NCI-H2171 (cell line): ENCODE measurements around the gene OR13A1.
"Not testable (repeated sequence)": the region's sequence is repeated elsewhere in the genome, so short reads cannot be mapped to it uniquely, and the experiment has no call there.

ENCODE experiments used
- DNase-seq: peaks from one replicate; lab custom pipeline; 2025; lab: John Stamatoyannopoulos, UW

OR13A1 gene

DNA sequence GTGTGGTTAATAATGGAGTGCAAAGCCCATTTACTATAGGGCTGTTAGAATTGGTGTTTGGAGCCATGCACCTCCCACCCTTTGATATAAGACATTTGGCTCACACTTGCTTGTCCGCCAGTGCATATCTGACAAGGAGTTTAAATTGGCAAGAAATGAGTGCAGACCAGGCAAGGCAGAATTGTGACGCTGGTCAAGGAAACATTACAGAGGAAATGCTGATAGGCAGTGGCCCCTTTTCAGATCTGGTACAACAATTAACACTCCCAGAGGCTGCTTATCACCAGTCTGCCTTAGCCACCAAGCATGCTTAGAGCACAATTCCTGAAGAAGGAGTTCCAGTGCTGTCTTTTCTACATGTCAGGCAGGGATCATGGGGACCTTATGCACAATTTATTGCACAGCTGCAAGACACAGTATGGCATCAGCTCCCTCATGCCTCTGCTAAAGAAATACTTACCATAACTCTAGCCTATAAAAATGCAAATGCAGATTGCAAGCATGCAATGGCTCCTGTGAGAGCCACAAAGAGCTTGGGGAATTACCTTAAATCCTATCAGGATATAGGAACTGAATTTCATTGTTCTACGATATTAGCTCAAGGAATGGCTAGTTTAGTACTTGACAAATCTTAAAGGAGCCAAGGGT, 35.2 kb downstream of the OR13A1 start:
- DNase-seq = no peak

- no peak for DNase-seq
These were observed 35.7 kb downstream of the OR13A1 start for GRCh38 chr10:45279682-45280081.

GRCh38 chr10:45278860-45279498, 36.4 kb downstream of the OR13A1 start:
- no peak for DNase-seq

DNA sequence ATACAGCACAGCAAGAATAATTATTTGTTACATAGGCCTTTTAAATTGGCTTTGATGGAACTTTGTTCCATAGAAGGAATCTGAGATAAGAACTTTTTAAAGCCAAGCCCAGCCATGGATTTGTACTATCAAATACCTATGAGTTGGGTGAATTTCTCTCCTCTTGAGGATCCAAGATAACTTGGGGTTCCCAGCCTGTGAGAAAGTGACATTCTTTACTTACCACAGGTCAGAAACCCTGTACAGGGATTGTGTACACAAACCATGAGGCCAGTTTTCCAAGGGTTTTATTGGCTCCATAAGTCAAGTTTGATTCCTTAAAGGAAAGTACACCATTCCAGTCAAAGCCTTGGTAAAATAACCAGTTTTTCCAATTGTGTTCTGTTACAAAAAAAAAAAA, 39.3 kb downstream of the OR13A1 start:
- DNase-seq = not testable (repeated sequence)

GRCh38 chr10:45274364-45274763, 41.0 kb downstream of the OR13A1 start:
- DNase-seq = no peak

DNA sequence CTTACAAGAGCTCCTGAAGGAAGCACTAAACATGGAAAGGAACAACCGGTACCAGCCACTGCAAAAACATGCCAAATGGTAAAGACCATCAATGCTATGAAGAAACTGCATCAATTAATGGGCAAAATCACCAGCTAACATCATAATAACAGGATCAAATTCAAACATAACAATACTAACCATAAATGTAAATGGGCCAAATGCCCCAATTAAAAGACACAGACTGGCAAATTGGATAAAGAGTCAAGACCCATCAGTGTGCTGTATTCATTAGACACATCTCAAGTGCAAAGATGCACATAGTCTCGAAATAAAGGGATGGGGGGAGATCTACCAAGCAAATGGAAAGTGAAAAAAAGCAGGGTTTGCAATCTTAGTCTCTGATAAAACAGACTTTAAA, 47.6 kb downstream of the OR13A1 start:
- not testable (repeated sequence) for DNase-seq

GRCh38 chr10:45265996-45266395, 49.4 kb downstream of the OR13A1 start:
- no peak for DNase-seq

DNA sequence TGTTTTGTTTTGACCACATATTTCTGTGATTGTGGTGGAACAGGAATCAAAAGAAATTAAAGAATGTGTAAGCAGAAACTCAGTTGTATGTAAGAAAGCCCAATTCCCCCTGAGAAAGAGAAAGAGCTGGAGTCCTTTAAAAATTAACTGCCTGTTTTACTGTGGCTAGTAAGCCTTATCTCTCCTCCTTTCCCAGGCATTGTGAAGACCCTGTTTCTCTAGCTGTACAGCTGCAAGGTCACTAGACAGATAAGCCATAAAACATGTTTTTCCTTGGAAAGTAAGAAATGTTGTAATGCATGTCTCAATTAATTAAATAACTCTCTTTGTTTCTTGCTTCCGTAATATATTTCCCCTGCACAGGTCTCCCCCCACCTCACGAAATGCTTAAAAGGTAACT, 53.5 kb downstream of the OR13A1 start:
- no peak for DNase-seq

GRCh38 chr10:45261243-45261775, 54.1 kb downstream of the OR13A1 start:
- DNase-seq = no peak

DNA sequence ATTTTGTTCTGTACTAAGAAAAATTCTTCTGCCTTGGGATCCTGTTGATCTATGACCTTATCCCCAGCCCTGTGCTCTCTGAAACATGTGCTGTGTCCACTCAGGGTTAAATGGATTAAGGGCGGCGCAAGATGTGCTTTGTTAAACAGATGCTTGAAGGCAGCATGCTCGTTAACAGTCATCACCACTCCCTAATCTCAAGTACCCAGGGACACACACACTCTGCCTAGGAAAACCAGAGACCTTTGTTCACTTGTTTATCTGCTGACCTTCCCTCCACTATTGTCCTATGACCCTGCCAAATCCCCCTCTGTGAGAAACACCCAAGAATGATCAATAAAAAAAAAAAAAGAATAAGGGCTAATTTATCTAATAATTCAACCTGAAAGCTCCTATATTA, 54.8 kb downstream of the OR13A1 start:
- not testable (repeated sequence) for DNase-seq

- not testable (repeated sequence) for DNase-seq
These were observed 55.5 kb downstream of the OR13A1 start for GRCh38 chr10:45259786-45260495.

- no peak for DNase-seq
These were observed 57.8 kb downstream of the OR13A1 start for GRCh38 chr10:45257600-45257999.

DNA sequence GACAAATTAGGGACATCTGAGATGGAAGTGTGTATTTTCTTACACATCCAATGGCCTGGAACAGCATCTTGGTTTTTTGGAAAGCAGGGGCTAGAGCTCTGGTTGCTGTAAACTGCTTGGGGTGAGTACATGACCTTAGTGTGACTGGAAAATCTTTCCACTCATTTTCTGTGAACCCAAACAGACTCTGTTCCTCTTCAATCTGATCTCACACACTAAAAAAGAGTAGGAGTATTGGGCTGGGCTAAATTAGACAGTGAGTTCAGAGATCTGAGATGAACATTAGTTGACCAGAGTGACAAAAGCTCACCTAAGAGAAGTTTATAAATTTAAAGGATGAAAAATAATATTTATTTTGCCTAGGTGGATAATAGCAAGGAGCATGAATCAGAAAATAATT, 59.2 kb downstream of the OR13A1 start:
- no peak for DNase-seq

- no peak for DNase-seq
These were observed 59.7 kb downstream of the OR13A1 start for GRCh38 chr10:45255706-45256105.

GRCh38 chr10:45254892-45255291, 60.5 kb downstream of the OR13A1 start:
- DNase-seq = no peak

DNA sequence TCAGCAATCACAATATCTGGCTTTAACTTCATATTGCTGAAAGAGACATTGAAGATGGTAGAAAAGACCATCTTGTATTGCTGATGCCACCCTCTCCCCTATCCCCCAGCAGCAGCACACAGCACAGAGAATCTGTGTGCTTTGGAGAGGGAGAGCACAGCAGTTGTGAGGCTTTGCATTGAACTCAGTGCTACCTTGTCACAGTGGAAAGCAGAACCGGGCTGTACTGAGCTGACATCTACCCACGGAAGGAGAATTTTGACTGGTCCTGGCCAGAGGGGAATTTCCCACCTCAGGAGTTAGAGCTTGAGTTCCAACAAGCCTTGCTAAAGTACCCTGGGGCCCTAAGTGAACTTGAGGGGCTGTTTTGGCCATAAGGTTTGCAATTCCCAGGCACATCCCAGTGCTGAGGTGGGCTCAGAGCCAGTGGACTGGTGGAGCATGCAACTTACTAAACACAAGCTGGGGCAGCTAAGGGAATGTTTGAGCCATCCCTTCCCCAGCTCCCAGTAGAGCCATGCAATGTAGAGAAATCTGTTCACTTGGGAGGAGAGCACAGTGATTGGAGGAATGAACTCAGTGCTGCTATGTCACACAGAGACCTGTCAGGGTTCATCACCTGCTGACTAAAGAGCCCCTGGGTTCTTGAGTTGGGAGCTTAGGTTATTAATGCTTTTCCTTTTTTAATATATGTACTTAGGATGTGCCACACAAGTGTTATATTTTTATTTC, 62.1 kb downstream of the OR13A1 start:
- DNase-seq = no peak
